ENCODE measurements around the gene RCSD1.

GRCh38 chr1:167658574-167659328 lies 28.7 kb downstream of the RCSD1 start:
- TF ChIP-seq CTCF (IDR thresholded peaks at IDR 0.05), result no peak
- no peak for TF ChIP-seq POLR2A (IDR thresholded peaks at IDR 0.05)
- no peak for TF ChIP-seq POLR2AphosphoS5 (IDR thresholded peaks at IDR 0.05)
- TF ChIP-seq EP300 (IDR thresholded peaks at IDR 0.05), result no peak

All from stomach (tissue), 4 donors.